Measurements from ENCODE around the gene NHSL2.

The NHSL2 gene

GRCh38 chrX:72131317-72132294 lies 221.0 kb downstream of the NHSL2 start, which contains the start of gene RTL5:
Gene RTL5 (minus strand): TSS chrX:72131915.
- H3K4me3 ChIP-seq (ENCODE audit: low read depth, low read length) = peak within 1 kb of the TSS; percentile 44
- DNase-seq (ENCODE audit: low read depth) = peak; percentile 54
- TF ChIP-seq, protein P1, sequence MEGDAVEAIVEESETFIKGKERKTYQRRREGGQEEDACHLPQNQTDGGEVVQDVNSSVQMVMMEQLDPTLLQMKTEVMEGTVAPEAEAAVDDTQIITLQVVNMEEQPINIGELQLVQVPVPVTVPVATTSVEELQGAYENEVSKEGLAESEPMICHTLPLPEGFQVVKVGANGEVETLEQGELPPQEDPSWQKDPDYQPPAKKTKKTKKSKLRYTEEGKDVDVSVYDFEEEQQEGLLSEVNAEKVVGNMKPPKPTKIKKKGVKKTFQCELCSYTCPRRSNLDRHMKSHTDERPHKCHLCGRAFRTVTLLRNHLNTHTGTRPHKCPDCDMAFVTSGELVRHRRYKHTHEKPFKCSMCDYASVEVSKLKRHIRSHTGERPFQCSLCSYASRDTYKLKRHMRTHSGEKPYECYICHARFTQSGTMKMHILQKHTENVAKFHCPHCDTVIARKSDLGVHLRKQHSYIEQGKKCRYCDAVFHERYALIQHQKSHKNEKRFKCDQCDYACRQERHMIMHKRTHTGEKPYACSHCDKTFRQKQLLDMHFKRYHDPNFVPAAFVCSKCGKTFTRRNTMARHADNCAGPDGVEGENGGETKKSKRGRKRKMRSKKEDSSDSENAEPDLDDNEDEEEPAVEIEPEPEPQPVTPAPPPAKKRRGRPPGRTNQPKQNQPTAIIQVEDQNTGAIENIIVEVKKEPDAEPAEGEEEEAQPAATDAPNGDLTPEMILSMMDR (IDR thresholded peaks at IDR 0.05; ENCODE audit: control insufficient read depth, extremely low read depth, insufficient read depth) = no peak

GRCh38 chrX:72132456-72132855 lies 221.8 kb downstream of the NHSL2 start:
- DNase-seq (ENCODE audit: low read depth) = no peak
- H3K4me3 ChIP-seq (ENCODE audit: low read depth, low read length) = peak overlapping the region; percentile 44
- TF ChIP-seq, protein P1 (IDR thresholded peaks at IDR 0.05; ENCODE audit: control insufficient read depth, extremely low read depth, insufficient read depth) = no peak

DNA sequence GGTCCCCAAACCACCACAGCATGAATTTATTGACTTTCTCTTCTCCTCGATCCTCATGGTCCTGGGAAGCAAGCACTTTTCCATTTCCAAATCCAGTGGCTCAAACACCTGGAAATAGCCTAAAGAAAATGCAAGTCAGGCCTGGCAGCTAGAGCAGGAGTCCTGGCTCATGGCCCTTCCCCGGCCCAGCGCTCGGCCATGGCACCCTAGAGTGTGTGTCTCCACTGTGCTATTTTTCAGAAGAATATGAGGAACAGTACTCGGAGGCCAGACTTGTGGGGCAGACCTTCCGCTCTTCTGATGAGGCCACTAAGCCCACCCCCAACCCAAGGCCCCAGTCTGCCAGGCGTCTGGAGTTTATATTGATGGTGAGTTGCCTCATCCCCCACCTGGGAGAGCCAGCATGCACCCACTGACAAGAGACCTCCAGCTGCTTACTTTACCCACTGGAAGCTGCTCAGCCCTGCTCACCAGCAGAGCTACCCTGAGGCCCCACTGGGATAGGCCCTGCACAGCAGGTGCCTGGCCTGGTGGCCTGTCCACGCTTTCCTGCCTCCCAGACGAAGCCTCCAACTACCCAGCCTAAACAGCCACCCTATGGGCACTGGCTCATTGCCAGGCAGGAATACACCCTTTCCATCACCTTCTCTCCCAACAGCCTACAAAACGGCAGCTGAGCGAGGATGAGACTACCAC lies 223.4 kb downstream of the NHSL2 start:
- DNase-seq (ENCODE audit: low read depth) = no peak
- TF ChIP-seq, protein P1 (IDR thresholded peaks at IDR 0.05; ENCODE audit: control insufficient read depth, extremely low read depth, insufficient read depth) = no peak
- no peak overlapping the region for H3K4me3 ChIP-seq (ENCODE audit: low read depth, low read length)

GRCh38 chrX:72137846-72138495 lies 227.3 kb downstream of the NHSL2 start:
- DNase-seq (ENCODE audit: low read depth) = no peak
- TF ChIP-seq, protein P1 (IDR thresholded peaks at IDR 0.05; ENCODE audit: control insufficient read depth, extremely low read depth, insufficient read depth) = no peak
- no peak overlapping the region for H3K4me3 ChIP-seq (ENCODE audit: low read depth, low read length)

GRCh38 chrX:72139538-72139937 lies 228.9 kb downstream of the NHSL2 start:
- DNase-seq (ENCODE audit: low read depth) = no peak
- TF ChIP-seq, protein P1 (IDR thresholded peaks at IDR 0.05; ENCODE audit: control insufficient read depth, extremely low read depth, insufficient read depth) = no peak
- H3K4me3 ChIP-seq (ENCODE audit: low read depth, low read length) = no peak overlapping the region

DNA sequence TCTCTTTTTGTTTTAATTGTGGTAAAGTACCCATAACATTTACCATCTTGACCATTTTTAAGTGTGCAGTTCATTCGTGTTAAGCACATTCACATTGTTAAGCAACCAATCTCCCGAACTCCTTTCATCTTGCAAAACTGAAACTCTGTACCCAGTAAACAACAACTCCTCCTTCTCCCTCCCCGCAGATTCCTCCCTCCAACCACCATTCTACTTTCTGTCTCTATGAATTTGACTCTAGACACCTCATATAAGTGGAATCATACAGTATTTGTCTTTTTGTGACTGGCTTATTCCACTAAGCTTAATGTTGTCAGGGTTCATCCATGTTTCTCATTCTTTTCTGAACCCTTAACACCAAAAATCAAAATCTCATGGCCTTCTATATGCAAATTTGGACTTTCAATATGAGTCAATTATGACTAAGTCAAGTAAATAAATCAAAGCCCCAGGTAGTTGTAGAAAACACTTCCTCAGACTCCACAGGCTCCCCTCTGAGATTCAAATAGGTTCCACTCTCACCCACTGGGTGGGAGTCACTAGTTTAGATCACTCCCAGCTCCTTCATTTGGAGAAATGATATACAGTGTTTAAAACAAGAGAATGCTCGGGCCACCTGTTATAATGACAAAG lies 230.8 kb downstream of the NHSL2 start:
- H3K4me3 ChIP-seq (ENCODE audit: low read depth, low read length) = no peak overlapping the region
- no peak for DNase-seq (ENCODE audit: low read depth)
- TF ChIP-seq, protein P1 (IDR thresholded peaks at IDR 0.05; ENCODE audit: control insufficient read depth, extremely low read depth, insufficient read depth) = no peak

Data from LNCaP clone FGC (cell line).